ENCODE results near the gene FRMD6.

GRCh38 chr14:51619561-51619960, 32.1 kb upstream of the FRMD6 start:
- TF ChIP-seq POLR2AphosphoS5 (IDR thresholded peaks at IDR 0.05; ENCODE audit: low read depth, low read length) (no peak), REST (IDR thresholded peaks at IDR 0.05; ENCODE audit: insufficient read depth in 1 of 2, low read depth in 2 of 2, low read length in 2 of 2) (no peak), SIN3A (IDR thresholded peaks at IDR 0.05; ENCODE audit: borderline replicate concordance, insufficient read depth, low read length) (no peak), TAF1 (IDR thresholded peaks at IDR 0.05; ENCODE audit: borderline replicate concordance, insufficient read depth, low read length) (no peak), FOXP2 (optimal IDR thresholded peaks at IDR 0.05; ENCODE audit: borderline replicate concordance, extremely low read depth, extremely low read length, insufficient read depth) (no peak)

All from PFSK-1 (cell line).